NK-92 (cell line): ENCODE data around the gene ADH7.
"Not testable (repeated sequence)": the region's sequence is repeated elsewhere in the genome, so short reads cannot be mapped to it uniquely, and the experiment has no call there.

Experiments
- DNase-seq: peaks from one replicate; lab custom pipeline; 2025; ENCODE audit not compliant: unreplicated experiment; lab: John Stamatoyannopoulos, UW

The ADH7 gene

GRCh38 chr4:99417125-99417524, 18.0 kb downstream of the ADH7 start:
- DNase-seq: no peak

- DNase-seq: not testable (repeated sequence)
These were observed 19.4 kb downstream of the ADH7 start for GRCh38 chr4:99415762-99416161.

GRCh38 chr4:99414902-99415301, 20.2 kb downstream of the ADH7 start:
- not testable (repeated sequence) for DNase-seq

- no peak for DNase-seq
These were observed 20.7 kb downstream of the ADH7 start for GRCh38 chr4:99414401-99414800.

GRCh38 chr4:99413140-99413539, 22.0 kb downstream of the ADH7 start:
- no peak for DNase-seq

- DNase-seq: no peak
These were observed 24.1 kb downstream of the ADH7 start for GRCh38 chr4:99411041-99411440.

GRCh38 chr4:99410075-99410474, 25.1 kb downstream of the ADH7 start:
- DNase-seq: no peak

- DNase-seq: no peak
These were observed 26.8 kb downstream of the ADH7 start for GRCh38 chr4:99408346-99408745.

GRCh38 chr4:99405433-99406115, 29.6 kb downstream of the ADH7 start:
- no peak for DNase-seq

- DNase-seq: no peak
These were observed 30.4 kb downstream of the ADH7 start for GRCh38 chr4:99404595-99405287.

- DNase-seq: no peak
These were observed 31.6 kb downstream of the ADH7 start for GRCh38 chr4:99403380-99404184.

- no peak for DNase-seq
These were observed 32.4 kb downstream of the ADH7 start for GRCh38 chr4:99402765-99403164.

GRCh38 chr4:99400831-99401230, 34.3 kb downstream of the ADH7 start:
- no peak for DNase-seq

- no peak for DNase-seq
These were observed 36.1 kb downstream of the ADH7 start for GRCh38 chr4:99399017-99399416.

GRCh38 chr4:99395595-99396364, 39.4 kb downstream of the ADH7 start:
- DNase-seq: no peak

GRCh38 chr4:99394896-99395295, 40.2 kb downstream of the ADH7 start:
- DNase-seq: no peak

GRCh38 chr4:99390055-99390454, 45.1 kb downstream of the ADH7 start:
- no peak for DNase-seq

- no peak for DNase-seq
These were observed 45.5 kb downstream of the ADH7 start for GRCh38 chr4:99389606-99390005.

- no peak for DNase-seq
These were observed 51.2 kb downstream of the ADH7 start for GRCh38 chr4:99383833-99384392.

- no peak for DNase-seq
These were observed 51.7 kb downstream of the ADH7 start for GRCh38 chr4:99383399-99383798.
